ENCODE results near the gene DNAJC27.

DNAJC27 gene

GRCh38 chr2:24955921-24956320 lies 15.8 kb downstream of the DNAJC27 start:
- TF ChIP-seq CTCF (IDR thresholded peaks at IDR 0.05; ENCODE audit: insufficient read depth, low read length, poor library complexity, severe bottlenecking) = no peak
- DNase-seq (ENCODE audit: extremely low read depth, insufficient read length) = no peak
- Histone ChIP-seq H3K27me3 (replicated peaks; ENCODE audit: control insufficient read depth, insufficient read depth, low read length) (no peaks in the 10 kb centered on the region), H3K4me3 (replicated peaks; ENCODE audit: low read depth, low read length) (no peak overlapping the region), H3K36me3 (ENCODE audit: control insufficient read depth, insufficient read depth, low read length) (peaks cover 14% of the 10 kb centered on the region)

- no peak overlapping the region for H3K4me3 ChIP-seq (replicated peaks; ENCODE audit: low read depth, low read length)
- TF ChIP-seq CTCF (IDR thresholded peaks at IDR 0.05; ENCODE audit: insufficient read depth, low read length, poor library complexity, severe bottlenecking) = no peak
- no peaks in the 10 kb centered on the region for H3K27me3 ChIP-seq (replicated peaks; ENCODE audit: control insufficient read depth, insufficient read depth, low read length)
- DNase-seq (ENCODE audit: extremely low read depth, insufficient read length) = no peak
- H3K36me3 ChIP-seq (ENCODE audit: control insufficient read depth, insufficient read depth, low read length) = peaks cover 10% of the 10 kb centered on the region
These were observed 16.5 kb downstream of the DNAJC27 start for GRCh38 chr2:24955232-24955631.

- DNase-seq (ENCODE audit: extremely low read depth, insufficient read length) = no peak
- no peak for TF ChIP-seq CTCF (IDR thresholded peaks at IDR 0.05; ENCODE audit: insufficient read depth, low read length, poor library complexity, severe bottlenecking)
- H3K36me3 ChIP-seq (ENCODE audit: control insufficient read depth, insufficient read depth, low read length) = peaks cover 16% of the 10 kb centered on the region
- H3K4me3 ChIP-seq (replicated peaks; ENCODE audit: low read depth, low read length) = no peak overlapping the region
- H3K27me3 ChIP-seq (replicated peaks; ENCODE audit: control insufficient read depth, insufficient read depth, low read length) = no peaks in the 10 kb centered on the region
These were observed 21.7 kb downstream of the DNAJC27 start for GRCh38 chr2:24950102-24950501.

GRCh38 chr2:24948506-24948905 lies 23.2 kb downstream of the DNAJC27 start:
- Histone ChIP-seq H3K27me3 (replicated peaks; ENCODE audit: control insufficient read depth, insufficient read depth, low read length) (no peaks in the 10 kb centered on the region), H3K4me3 (replicated peaks; ENCODE audit: low read depth, low read length) (no peak overlapping the region), H3K36me3 (ENCODE audit: control insufficient read depth, insufficient read depth, low read length) (peaks cover 11% of the 10 kb centered on the region)
- no peak for TF ChIP-seq CTCF (IDR thresholded peaks at IDR 0.05; ENCODE audit: insufficient read depth, low read length, poor library complexity, severe bottlenecking)
- no peak for DNase-seq (ENCODE audit: extremely low read depth, insufficient read length)

GRCh38 chr2:24947561-24948157 lies 24.1 kb downstream of the DNAJC27 start:
- DNase-seq (ENCODE audit: extremely low read depth, insufficient read length) = no peak
- peaks cover 11% of the 10 kb centered on the region for H3K36me3 ChIP-seq (ENCODE audit: control insufficient read depth, insufficient read depth, low read length)
- H3K4me3 ChIP-seq (replicated peaks; ENCODE audit: low read depth, low read length) = no peak overlapping the region
- H3K27me3 ChIP-seq (replicated peaks; ENCODE audit: control insufficient read depth, insufficient read depth, low read length) = no peaks in the 10 kb centered on the region
- no peak for TF ChIP-seq CTCF (IDR thresholded peaks at IDR 0.05; ENCODE audit: insufficient read depth, low read length, poor library complexity, severe bottlenecking)

GRCh38 chr2:24945907-24946306 lies 25.8 kb downstream of the DNAJC27 start:
- peaks cover 10% of the 10 kb centered on the region for H3K36me3 ChIP-seq (ENCODE audit: control insufficient read depth, insufficient read depth, low read length)
- DNase-seq (ENCODE audit: extremely low read depth, insufficient read length) = no peak
- H3K4me3 ChIP-seq (replicated peaks; ENCODE audit: low read depth, low read length) = no peak overlapping the region
- TF ChIP-seq CTCF (IDR thresholded peaks at IDR 0.05; ENCODE audit: insufficient read depth, low read length, poor library complexity, severe bottlenecking) = no peak
- H3K27me3 ChIP-seq (replicated peaks; ENCODE audit: control insufficient read depth, insufficient read depth, low read length) = no peaks in the 10 kb centered on the region

All from GM06990 (cell line).